ELR (cell line): Measurements from ENCODE around the gene OR5A2.
"Not testable (repeated sequence)": the region's sequence is repeated elsewhere in the genome, so short reads cannot be mapped to it uniquely, and the experiment has no call there.

ENCODE experiments used
- DNase-seq: peaks from one replicate; pipeline ENCODE4 v3.0.0-alpha.2; 2015; ENCODE audit warnings: low read depth

The OR5A2 gene

GRCh38 chr11:59426361-59427067 lies at the start of gene OR5A2:
Gene OR5A2 (minus strand): TSS chr11:59426413. CDS start chr11:59422953, 3,460 bp downstream.
- no peak for DNase-seq

- no peak for DNase-seq
Observed at GRCh38 chr11:59475176-59475575, 49.0 kb upstream of the OR5A2 start.

- DNase-seq = no peak
Observed at GRCh38 chr11:59473015-59473414, 46.8 kb upstream of the OR5A2 start, which contains the start of gene OR4D10. Gene OR4D10 (plus strand): TSS chr11:59473315. CDS start chr11:59477430, 4,115 bp downstream.

GRCh38 chr11:59463190-59463641 lies 37.0 kb upstream of the OR5A2 start:
- peak; percentile 7 for DNase-seq

- no peak for DNase-seq
Observed at GRCh38 chr11:59459916-59460315, 33.7 kb upstream of the OR5A2 start.

- no peak for DNase-seq
Observed at GRCh38 chr11:59456661-59457060, 30.4 kb upstream of the OR5A2 start, which contains the start of gene OR4D6. Gene OR4D6 (plus strand): TSS chr11:59456961. CDS start chr11:59456961, 0 bp downstream.

GRCh38 chr11:59448484-59448883 lies 22.3 kb upstream of the OR5A2 start:
- DNase-seq = no peak

GRCh38 chr11:59445624-59446023 lies 19.4 kb upstream of the OR5A2 start:
- not testable (repeated sequence) for DNase-seq

GRCh38 chr11:59437770-59438169 lies 11.6 kb upstream of the OR5A2 start:
- DNase-seq = no peak

GRCh38 chr11:59436169-59436568 lies 10.0 kb upstream of the OR5A2 start, which contains the start of gene OR5A1:
Gene OR5A1 (plus strand): TSS chr11:59436469. CDS start chr11:59443169, 6,700 bp downstream.
- DNase-seq = no peak

- peak; percentile 66 for DNase-seq
Observed at GRCh38 chr11:59429924-59430516, 3.8 kb upstream of the OR5A2 start.

GRCh38 chr11:59427068-59427382 lies 812 bp upstream of the OR5A2 start:
- DNase-seq = no peak

- DNase-seq = no peak
Observed at GRCh38 chr11:59425131-59425530, 1.1 kb downstream of the OR5A2 start.

GRCh38 chr11:59423835-59424234 lies 2.4 kb downstream of the OR5A2 start:
- DNase-seq = no peak

GRCh38 chr11:59418156-59418555 lies 8.1 kb downstream of the OR5A2 start:
- DNase-seq = no peak

- no peak for DNase-seq
Observed at GRCh38 chr11:59417023-59417422, 9.2 kb downstream of the OR5A2 start.

- no peak for DNase-seq
Observed at GRCh38 chr11:59416613-59417012, 9.6 kb downstream of the OR5A2 start.

GRCh38 chr11:59415111-59415510 lies 11.1 kb downstream of the OR5A2 start:
- no peak for DNase-seq

GRCh38 chr11:59413646-59414045 lies 12.6 kb downstream of the OR5A2 start:
- DNase-seq = no peak

- peak; percentile 16 for DNase-seq
Observed at GRCh38 chr11:59403546-59403945, 22.7 kb downstream of the OR5A2 start.

GRCh38 chr11:59401262-59401552 lies 25.0 kb downstream of the OR5A2 start:
- DNase-seq = no peak

- DNase-seq = no peak
Observed at GRCh38 chr11:59400461-59401261, 25.6 kb downstream of the OR5A2 start.

GRCh38 chr11:59394186-59394585 lies 32.0 kb downstream of the OR5A2 start:
- no peak for DNase-seq
